ENCODE data around the gene DLGAP1. TPM values are rescaled to one million over a fixed set of nuclear protein-coding genes. Genes with fewer than 3 reads are reported as not detected.
A peak's percentile ranks its signal among the peaks of the same experiment; 100 is the strongest.

The DLGAP1 gene
- total RNA-seq, 1 donor from 2014 or later = 18.5 TPM

DNA sequence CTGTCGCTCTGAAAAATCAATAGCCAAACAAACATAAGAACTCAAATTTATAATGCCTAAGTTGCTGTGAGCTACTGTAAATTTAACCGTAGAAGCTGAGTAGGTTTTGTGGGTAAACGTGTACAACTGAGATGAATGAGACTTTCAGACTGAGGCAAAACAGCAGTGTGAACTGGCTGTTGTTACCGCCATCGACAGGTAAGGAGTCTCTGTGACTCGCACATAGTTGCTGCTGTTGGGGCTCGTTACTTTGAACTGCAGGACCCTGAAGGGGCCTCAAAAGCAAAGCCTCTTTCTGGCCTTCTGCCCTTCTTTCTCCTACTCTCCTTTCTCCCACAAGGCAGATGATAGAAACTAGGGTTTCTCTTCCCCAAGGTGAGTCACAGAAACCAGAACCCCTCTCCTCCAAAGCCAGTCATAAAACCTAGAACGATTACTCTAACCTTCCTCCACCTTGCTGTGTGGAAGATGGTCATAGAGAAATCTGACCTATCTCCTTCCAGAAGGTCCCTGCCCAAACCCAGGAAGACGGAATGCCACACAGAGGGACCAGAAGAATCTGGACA, 101.2 kb downstream of the DLGAP1 start:
- Histone ChIP-seq H3K27ac (peak overlapping the region; percentile 82), H2AFZ (replicated peaks) (no peak overlapping the region), H3F3A (ENCODE audit: low read depth) (peaks cover 46% of the 10 kb centered on the region), H3K4me2 (peak overlapping the region; percentile 75), H3K79me2 (ENCODE audit: low read depth) (peaks cover 63% of the 10 kb centered on the region), H3K4me1 (peaks cover 56% of the 10 kb centered on the region), H3K36me3 (no peaks in the 10 kb centered on the region), H3K9ac (no peak overlapping the region), H4K20me1 (ENCODE audit: low read depth) (peaks cover 11% of the 10 kb centered on the region), H3K9me3 (ENCODE audit: low read depth) (no peaks in the 10 kb centered on the region), H3K4me3 (peak overlapping the region; percentile 33), H3K27me3 (no peaks in the 10 kb centered on the region)
- no peak overlapping the region for H3K27ac Mint-ChIP-seq
- peaks cover 2% of the 10 kb centered on the region for H3K27me3 Mint-ChIP-seq (ENCODE audit: insufficient read depth, low read depth)
- no peaks in the 10 kb centered on the region for H3K9me3 Mint-ChIP-seq
- peaks cover 41% of the 10 kb centered on the region for H3K4me1 Mint-ChIP-seq
- no peaks in the 10 kb centered on the region for H3K36me3 Mint-ChIP-seq
- H3K4me3 Mint-ChIP-seq = no peak overlapping the region
- TF ChIP-seq EZH2phosphoT487 (IDR thresholded peaks at IDR 0.05) = no peak
- TF ChIP-seq, protein P1, sequence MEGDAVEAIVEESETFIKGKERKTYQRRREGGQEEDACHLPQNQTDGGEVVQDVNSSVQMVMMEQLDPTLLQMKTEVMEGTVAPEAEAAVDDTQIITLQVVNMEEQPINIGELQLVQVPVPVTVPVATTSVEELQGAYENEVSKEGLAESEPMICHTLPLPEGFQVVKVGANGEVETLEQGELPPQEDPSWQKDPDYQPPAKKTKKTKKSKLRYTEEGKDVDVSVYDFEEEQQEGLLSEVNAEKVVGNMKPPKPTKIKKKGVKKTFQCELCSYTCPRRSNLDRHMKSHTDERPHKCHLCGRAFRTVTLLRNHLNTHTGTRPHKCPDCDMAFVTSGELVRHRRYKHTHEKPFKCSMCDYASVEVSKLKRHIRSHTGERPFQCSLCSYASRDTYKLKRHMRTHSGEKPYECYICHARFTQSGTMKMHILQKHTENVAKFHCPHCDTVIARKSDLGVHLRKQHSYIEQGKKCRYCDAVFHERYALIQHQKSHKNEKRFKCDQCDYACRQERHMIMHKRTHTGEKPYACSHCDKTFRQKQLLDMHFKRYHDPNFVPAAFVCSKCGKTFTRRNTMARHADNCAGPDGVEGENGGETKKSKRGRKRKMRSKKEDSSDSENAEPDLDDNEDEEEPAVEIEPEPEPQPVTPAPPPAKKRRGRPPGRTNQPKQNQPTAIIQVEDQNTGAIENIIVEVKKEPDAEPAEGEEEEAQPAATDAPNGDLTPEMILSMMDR (IDR thresholded peaks at IDR 0.05) = no peak
- TF ChIP-seq EZH2 (IDR thresholded peaks at IDR 0.05) = no peak
- peak; percentile 40 for DNase-seq (ENCODE audit: low spot score)

DNA sequence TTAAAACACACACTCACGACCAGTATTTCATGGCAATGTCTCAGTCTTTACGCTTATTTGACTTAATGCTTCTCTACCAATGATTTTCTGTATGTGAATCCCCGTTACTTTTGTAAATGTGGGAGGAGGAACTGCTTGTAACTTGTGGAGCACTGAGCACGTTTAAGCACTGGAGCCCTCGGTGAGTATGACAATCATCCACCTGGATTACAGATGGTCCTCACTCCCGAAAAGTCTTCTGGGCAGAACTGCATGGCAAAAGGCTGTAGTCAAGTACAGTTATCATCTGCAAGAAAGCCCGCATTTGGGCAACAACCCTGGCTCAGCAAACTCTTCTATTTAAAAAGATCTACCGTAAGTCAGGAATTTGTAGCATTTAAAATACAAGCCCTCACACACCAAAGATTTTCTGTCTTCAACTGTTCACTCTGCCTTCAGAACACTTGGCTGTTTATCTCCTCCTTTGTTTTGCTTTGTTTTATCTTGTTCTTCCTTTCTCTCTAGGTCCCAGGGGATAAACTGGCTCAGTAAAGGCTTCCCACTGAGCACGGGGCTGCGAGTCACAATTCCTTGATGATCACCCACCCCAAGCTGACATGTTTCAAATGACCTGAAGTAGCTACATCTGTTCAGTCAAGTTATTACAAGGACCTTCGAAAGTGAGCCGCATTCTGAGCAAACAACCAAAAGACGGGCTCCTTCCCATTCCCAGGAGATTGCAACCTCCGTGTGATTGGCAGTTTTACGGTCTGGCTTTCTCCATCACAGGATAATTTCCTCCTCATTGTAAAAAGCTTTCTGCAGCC, 102.2 kb downstream of the DLGAP1 start:
- Mint-ChIP-seq H3K9me3 (no peaks in the 10 kb centered on the region), H3K36me3 (no peaks in the 10 kb centered on the region), H3K4me1 (peaks cover 32% of the 10 kb centered on the region), H3K27ac (no peak overlapping the region), H3K27me3 (ENCODE audit: insufficient read depth, low read depth) (peaks cover 2% of the 10 kb centered on the region), H3K4me3 (peak overlapping the region; percentile 49)
- H2AFZ ChIP-seq (replicated peaks) = no peak overlapping the region
- H3K79me2 ChIP-seq (ENCODE audit: low read depth) = peaks cover 66% of the 10 kb centered on the region
- H3K4me3 ChIP-seq = peak overlapping the region; percentile 33
- H3K4me2 ChIP-seq = peak overlapping the region; percentile 75
- H3K9me3 ChIP-seq (ENCODE audit: low read depth) = no peaks in the 10 kb centered on the region
- H3K27me3 ChIP-seq = no peaks in the 10 kb centered on the region
- peaks cover 37% of the 10 kb centered on the region for H3F3A ChIP-seq (ENCODE audit: low read depth)
- TF ChIP-seq EZH2 (IDR thresholded peaks at IDR 0.05) = no peak
- peak; percentile 63 for TF ChIP-seq EZH2phosphoT487 (IDR thresholded peaks at IDR 0.05)
- H4K20me1 ChIP-seq (ENCODE audit: low read depth) = peaks cover 11% of the 10 kb centered on the region
- peaks cover 46% of the 10 kb centered on the region for H3K4me1 ChIP-seq
- peak overlapping the region; percentile 82 for H3K27ac ChIP-seq
- H3K36me3 ChIP-seq = no peaks in the 10 kb centered on the region
- peak; percentile 87 for DNase-seq (ENCODE audit: low spot score)
- no peak overlapping the region for H3K9ac ChIP-seq

DNA sequence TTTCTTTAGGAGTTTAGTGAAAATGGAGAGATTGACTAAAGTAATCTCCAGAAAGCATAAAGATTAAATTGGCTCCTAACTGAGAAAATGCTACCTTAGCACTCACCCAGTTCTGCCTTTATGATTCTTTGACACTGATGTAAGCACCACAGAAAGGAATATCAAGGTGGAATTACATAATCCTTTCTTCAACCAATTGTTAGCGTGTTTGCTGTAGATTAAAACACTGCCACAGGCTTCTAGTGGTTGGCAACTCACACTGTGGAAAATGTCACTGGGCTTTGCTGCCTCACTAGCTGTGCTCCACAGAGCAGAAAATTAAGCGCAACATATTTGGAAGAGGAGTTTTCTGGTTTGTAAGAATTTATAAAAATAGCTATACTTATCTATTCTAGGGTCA, 104.1 kb downstream of the DLGAP1 start:
- Mint-ChIP-seq H3K27me3 (ENCODE audit: insufficient read depth, low read depth) (no peaks in the 10 kb centered on the region), H3K9me3 (no peaks in the 10 kb centered on the region)

More for the DNA sequence above, 104.1 kb downstream of the DLGAP1 start:
- no peak overlapping the region for H3K27ac ChIP-seq
- H2AFZ ChIP-seq (replicated peaks) = no peak overlapping the region
- peaks cover 75% of the 10 kb centered on the region for H3K79me2 ChIP-seq (ENCODE audit: low read depth)
- peaks cover 53% of the 10 kb centered on the region for H3K4me1 ChIP-seq
- H3K4me3 ChIP-seq = no peak overlapping the region
- H3K4me2 ChIP-seq = no peak overlapping the region
- DNase-seq (ENCODE audit: low spot score) = no peak
- peaks cover 26% of the 10 kb centered on the region for H3K4me1 Mint-ChIP-seq
- no peaks in the 10 kb centered on the region for H3K36me3 Mint-ChIP-seq
- H3F3A ChIP-seq (ENCODE audit: low read depth) = peaks cover 31% of the 10 kb centered on the region
- TF ChIP-seq EZH2 (IDR thresholded peaks at IDR 0.05) (no peak), EZH2phosphoT487 (IDR thresholded peaks at IDR 0.05) (no peak)
- TF ChIP-seq, protein P1 (IDR thresholded peaks at IDR 0.05) = no peak
- H3K9ac ChIP-seq = no peak overlapping the region
- no peak overlapping the region for H3K27ac Mint-ChIP-seq
- no peaks in the 10 kb centered on the region for H3K36me3 ChIP-seq
- H3K27me3 ChIP-seq = no peaks in the 10 kb centered on the region
- no peaks in the 10 kb centered on the region for H3K9me3 ChIP-seq (ENCODE audit: low read depth)
- H3K4me3 Mint-ChIP-seq = no peak overlapping the region
- H4K20me1 ChIP-seq (ENCODE audit: low read depth) = peaks cover 11% of the 10 kb centered on the region
